ENCODE results near the gene PLIN4.

- TF ChIP-seq ZNF274 (IDR thresholded peaks at IDR 0.05; ENCODE audit: low read depth, low read length) (no peak), FOSL1 (IDR thresholded peaks at IDR 0.05; ENCODE audit: low read depth) (no peak)
Observed at GRCh38 chr19:4482721-4483364, 35.4 kb downstream of the PLIN4 start.
